Sigmoid colon (tissue), 4 donors: ENCODE data around the gene MYCL.

ENCODE experiments used
- CTCF ChIP-seq, 4 experiments: fragments of 450-650 bp in 3 of 4; fragments of 200-600 bp in 1 of 4; IDR thresholded peaks; one replicate each; pipeline ENCODE4 v1.5.1; 2016 to 2019; ENCODE audit warnings: antibody characterized with exemption in 4 of 4, mild to moderate bottlenecking in 3 of 4, moderate library complexity in 2 of 4
- POLR2A ChIP-seq, 2 donors: fragments of 450-650 bp; IDR thresholded peaks; one replicate each; pipeline ENCODE4 v1.6.1; 2016; ENCODE audit warnings: antibody characterized with exemption in 2 of 2, mild to moderate bottlenecking in 2 of 2, moderate library complexity in 2 of 2
- POLR2AphosphoS5 ChIP-seq, 4 donors: sonication (generic); formaldehyde crosslinking; IDR thresholded peaks; one replicate each; pipeline ENCODE4 v1.6.1; 2017; ENCODE audit warnings: antibody characterized with exemption in 4 of 4

DNA sequence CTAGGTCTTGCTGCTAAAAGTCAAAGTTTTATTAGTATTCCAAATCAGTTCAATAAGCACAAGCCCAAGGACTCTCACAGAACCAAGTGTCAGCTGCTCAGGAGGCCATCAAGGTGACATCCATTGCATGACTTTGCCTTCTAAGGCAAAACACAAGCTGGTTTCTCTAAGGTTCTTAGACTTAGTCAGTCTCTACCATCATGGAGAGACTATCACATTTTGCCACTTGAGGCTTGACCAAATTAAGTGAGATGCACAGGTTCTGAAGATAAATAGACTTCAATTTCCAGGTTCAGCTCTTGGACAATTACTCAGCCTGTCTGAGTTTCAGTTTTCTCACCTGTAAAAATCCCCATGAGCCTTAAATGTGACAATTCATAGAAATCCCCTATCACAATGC is 47.4 kb downstream of the MYCL start:
- TF ChIP-seq CTCF (IDR thresholded peaks at IDR 0.05) (no peak), POLR2A (IDR thresholded peaks at IDR 0.05) (no peak), POLR2AphosphoS5 (IDR thresholded peaks at IDR 0.05) (no peak)
